HepG2 (cell line): ENCODE results near the gene ABCB9. TPM values are rescaled to one million over a fixed set of nuclear protein-coding genes. Genes with fewer than 3 reads are reported as not detected.
A peak's percentile ranks its signal among the peaks of the same experiment; 100 is the strongest.

Experiments used
- AGO2 ChIP-seq: fragments of 200-400 bp; formaldehyde crosslinking; optimal IDR thresholded peaks from 2 replicates; pipeline ENCODE3; 2017; ENCODE audit warnings: mild to moderate bottlenecking, low read depth, low read length, moderate library complexity
- DBP ChIP-seq: sonication (generic); formaldehyde crosslinking; IDR thresholded peaks from 2 replicates; pipeline ENCODE4 v1.4.0; 2020; ENCODE audit warnings: missing genetic modification reagents; ENCODE audit errors: not compliant biosample characterization
- ELF4 ChIP-seq: sonication (generic); formaldehyde crosslinking; IDR thresholded peaks from 2 replicates; pipeline ENCODE4 v1.5.0; 2020; ENCODE audit warnings: missing genetic modification reagents, mild to moderate bottlenecking, moderate library complexity, borderline replicate concordance
- HDAC2 ChIP-seq: sonication (generic); formaldehyde crosslinking; IDR thresholded peaks from 2 replicates; pipeline ENCODE4 v1.4.0; 2020; ENCODE audit warnings: missing genetic modification reagents
- HNF4A ChIP-seq: sonication (generic); formaldehyde crosslinking; IDR thresholded peaks from 2 replicates; pipeline ENCODE4 v1.4.0; 2020; ENCODE audit warnings: missing genetic modification reagents
- HOXA9 ChIP-seq: sonication (generic); formaldehyde crosslinking; IDR thresholded peaks from 2 replicates; pipeline ENCODE4 v1.8.1; 2022; ENCODE audit warnings: missing genetic modification reagents, mild to moderate bottlenecking, moderate library complexity, borderline replicate concordance
- IRF1 ChIP-seq: sonication (generic); formaldehyde crosslinking; IDR thresholded peaks from 2 replicates; pipeline ENCODE4 v1.4.0; 2020; ENCODE audit warnings: low read depth, mild to moderate bottlenecking, missing genetic modification reagents
- IRF9 ChIP-seq: sonication (generic); formaldehyde crosslinking; IDR thresholded peaks from 2 replicates; pipeline ENCODE4 v1.8.0; 2022; ENCODE audit warnings: missing genetic modification reagents, mild to moderate bottlenecking, borderline replicate concordance
- JUNB ChIP-seq: sonication (generic); formaldehyde crosslinking; IDR thresholded peaks from 2 replicates; pipeline ENCODE4 v1.8.0; 2022; ENCODE audit warnings: missing genetic modification reagents, mild to moderate bottlenecking, borderline replicate concordance
- MZF1 ChIP-seq: sonication (generic); formaldehyde crosslinking; IDR thresholded peaks from 2 replicates; pipeline ENCODE4 v1.8.1; 2023; ENCODE audit warnings: mild to moderate bottlenecking, missing genetic modification reagents, borderline replicate concordance
- NCOA1 ChIP-seq: sonication (generic); formaldehyde crosslinking; IDR thresholded peaks from 2 replicates; pipeline ENCODE4 v1.9.0; 2021; ENCODE audit warnings: missing genetic modification reagents
- NCOA2 ChIP-seq: sonication (generic); formaldehyde crosslinking; IDR thresholded peaks from 2 replicates; pipeline ENCODE4 v1.8.0; 2022; ENCODE audit warnings: inconsistent platforms
- NCOA5 ChIP-seq: sonication (generic); formaldehyde crosslinking; IDR thresholded peaks from 2 replicates; pipeline ENCODE4 v1.4.0; 2020; ENCODE audit warnings: missing genetic modification reagents
- NFE2L1 ChIP-seq: sonication (generic); formaldehyde crosslinking; IDR thresholded peaks from 2 replicates; pipeline ENCODE4 v1.4.0; 2020; ENCODE audit warnings: missing genetic modification reagents, mild to moderate bottlenecking, borderline replicate concordance
- PAWR ChIP-seq: sonication (generic); formaldehyde crosslinking; IDR thresholded peaks from 2 replicates; pipeline ENCODE4 v1.4.0; 2020; ENCODE audit warnings: missing genetic modification reagents, mild to moderate bottlenecking, borderline replicate concordance
- PBX3 ChIP-seq: sonication (generic); formaldehyde crosslinking; IDR thresholded peaks from 2 replicates; pipeline ENCODE4 v1.8.1; 2023; ENCODE audit warnings: missing genetic modification reagents, inconsistent platforms, borderline replicate concordance
- SP140L ChIP-seq: sonication (generic); formaldehyde crosslinking; IDR thresholded peaks from 2 replicates; pipeline ENCODE4 v1.4.0; 2020; ENCODE audit warnings: missing genetic modification reagents, borderline replicate concordance
- TEF ChIP-seq: sonication (generic); formaldehyde crosslinking; IDR thresholded peaks from 2 replicates; pipeline ENCODE4 v1.5.0; 2020; ENCODE audit warnings: missing genetic modification reagents
- ZNF256 ChIP-seq: sonication (generic); formaldehyde crosslinking; conservative IDR thresholded peaks from 2 replicates; pipeline ENCODE4 v1.4.0; 2020; ENCODE audit warnings: missing genetic modification reagents
- ZNF263 ChIP-seq: sonication (generic); formaldehyde crosslinking; IDR thresholded peaks from 2 replicates; pipeline ENCODE4 v1.4.0; 2020; ENCODE audit warnings: missing genetic modification reagents
- ZNF34 ChIP-seq: sonication (generic); formaldehyde crosslinking; IDR thresholded peaks from 2 replicates; pipeline ENCODE4 v1.4.0; 2020; ENCODE audit warnings: mild to moderate bottlenecking, missing genetic modification reagents, borderline replicate concordance
- ZNF383 ChIP-seq: sonication (generic); formaldehyde crosslinking; IDR thresholded peaks from 2 replicates; pipeline ENCODE4 v1.4.0; 2020; ENCODE audit warnings: missing genetic modification reagents, mild to moderate bottlenecking, borderline replicate concordance
- ZNF501 ChIP-seq: sonication (generic); formaldehyde crosslinking; IDR thresholded peaks from 2 replicates; pipeline ENCODE4 v1.5.1; 2020; ENCODE audit warnings: mild to moderate bottlenecking, moderate library complexity, missing genetic modification reagents
- ZNF616 ChIP-seq: sonication (generic); formaldehyde crosslinking; IDR thresholded peaks from 2 replicates; pipeline ENCODE4 v1.5.0; 2020; ENCODE audit warnings: low read depth, mild to moderate bottlenecking, missing genetic modification reagents
- ZNF792 ChIP-seq: IDR thresholded peaks from 2 replicates; pipeline ENCODE4 v1.6.1; 2016
- ZNF816 ChIP-seq: sonication (generic); formaldehyde crosslinking; IDR thresholded peaks from 2 replicates; pipeline ENCODE4 v1.8.0; 2022; ENCODE audit warnings: missing genetic modification reagents, mild to moderate bottlenecking, borderline replicate concordance
- polyA plus RNA-seq, 8 experiments: library from polyadenylated mRNA; depleted of rRNA in 3 of 8; stranded (reverse) in 7 of 8; unstranded in 1 of 8; fragments of >200 nt; fragmentation: Illumina TruSeq in 4 of 8; extraction: Trizol in 4 of 8; gene quantifications; 2 replicates each; pipeline versions ENCODE4 v1.2.1 to v1.2.3, GENCODE V29; 2011 to 2016; ENCODE audit warnings: low read depth in 4 of 8, missing spikeins in 1 of 8, mixed read lengths in 1 of 8; ENCODE audit not compliant: insufficient read depth in 1 of 8
- total RNA-seq, 5 experiments: library from RNA; depleted of rRNA; stranded (reverse); fragments of >200 nt; fragmentation: Illumina TruSeq; extraction: Trizol; gene quantifications; 2 replicates each; pipeline ENCODE4 v1.2.3, GENCODE V29; 2016; ENCODE audit warnings: low read depth in 1 of 5

ABCB9 gene
- total and polyA plus RNA-seq, 2 of the 13 experiments (the other 11 are each of a cell fraction or from before 2014, with no cell fraction given), result 5.1 to 6.0 TPM

- no peak for TF ChIP-seq ZNF383 (CRISPR knock-in tag)
- no peak; the same call in 1 of the 2 replicates for TF ChIP-seq TEF
- TF ChIP-seq MZF1 (CRISPR knock-in tag), result no peak
- no peak for TF ChIP-seq NCOA5
- no peak for TF ChIP-seq ZNF256 (CRISPR knock-in tag)
- TF ChIP-seq ZNF263 (CRISPR knock-in tag), result peak; percentile 98
- TF ChIP-seq AGO2, result no peak
- TF ChIP-seq PBX3, result no peak
- TF ChIP-seq NCOA2 (CRISPR knock-in tag), result no peak
- no peak for TF ChIP-seq PAWR (CRISPR knock-in tag)
- TF ChIP-seq ZNF816, result no peak
- TF ChIP-seq HOXA9 (CRISPR knock-in tag), result no peak
- TF ChIP-seq ZNF501 (CRISPR knock-in tag), result peak; percentile 43; the same call in 1 of the 2 replicates
- TF ChIP-seq SP140L (CRISPR knock-in tag), result no peak
- TF ChIP-seq ZNF616 (CRISPR knock-in tag), result no peak
- TF ChIP-seq NCOA1 (CRISPR knock-in tag), result no peak
- TF ChIP-seq HNF4A (CRISPR knock-in tag), result 0 out of 2 replicates have a peak, but pooled peaks have one; percentile 18
- TF ChIP-seq DBP (CRISPR knock-in tag), result no peak
- TF ChIP-seq IRF9 (CRISPR knock-in tag), result no peak
- no peak for TF ChIP-seq NFE2L1 (CRISPR knock-in tag)
- no peak for TF ChIP-seq IRF1
- TF ChIP-seq ZNF792, result 0 out of 2 replicates have a peak, but pooled peaks have one; percentile 53
- TF ChIP-seq JUNB (CRISPR knock-in tag), result no peak
- peak; percentile 15; the same call in 1 of the 2 replicates for TF ChIP-seq HDAC2 (CRISPR knock-in tag)
- no peak for TF ChIP-seq ZNF34 (CRISPR knock-in tag)
- no peak for TF ChIP-seq ELF4
Measured at GRCh38 chr12:122965851-122966742, at the start of gene ABCB9 (continued).
